ENCODE measurements around the gene ZDHHC16. TPM values are rescaled to one million over a fixed set of nuclear protein-coding genes. Genes with fewer than 3 reads are reported as not detected.
"Not testable (repeated sequence)": the region's sequence is repeated elsewhere in the genome, so short reads cannot be mapped to it uniquely, and the experiment has no call there.

ZDHHC16 gene
- total RNA-seq, 1 donor from 2014 or later = 31.9 TPM

- TF ChIP-seq CTCF (IDR thresholded peaks at IDR 0.05; ENCODE audit: insufficient read depth, low read length, severe bottlenecking) = no peak
- FAIRE-seq (no peak), DNase-seq (ENCODE audit: low read depth) (no peak)
- Histone ChIP-seq H3K36me3 (ENCODE audit: control insufficient read depth, insufficient read depth, low read length) (peaks cover 26% of the 10 kb centered on the region), H3K4me3 (ENCODE audit: low read depth, low read length) (no peak overlapping the region), H3K27me3 (ENCODE audit: control insufficient read depth, insufficient read depth, low read length) (no peaks in the 10 kb centered on the region)
Observed at GRCh38 chr10:97474918-97475317, 28.9 kb downstream of the ZDHHC16 start.

- H3K27me3 ChIP-seq (ENCODE audit: control insufficient read depth, insufficient read depth, low read length) = no peaks in the 10 kb centered on the region
- FAIRE-seq (no peak), DNase-seq (ENCODE audit: low read depth) (peak; percentile 52)
- H3K4me3 ChIP-seq (ENCODE audit: low read depth, low read length) = no peak overlapping the region
- TF ChIP-seq CTCF (IDR thresholded peaks at IDR 0.05; ENCODE audit: insufficient read depth, low read length, severe bottlenecking) = no peak
- H3K36me3 ChIP-seq (ENCODE audit: control insufficient read depth, insufficient read depth, low read length) = peaks cover 26% of the 10 kb centered on the region
Observed at GRCh38 chr10:97475936-97476594, 30.1 kb downstream of the ZDHHC16 start.

- H3K4me3 ChIP-seq (ENCODE audit: low read depth, low read length); H3K27me3 ChIP-seq (ENCODE audit: control insufficient read depth, insufficient read depth, low read length); FAIRE-seq: not testable (repeated sequence)
- H3K36me3 ChIP-seq (ENCODE audit: control insufficient read depth, insufficient read depth, low read length) = peaks cover 23% of the 10 kb centered on the region
- peak; percentile 83 for DNase-seq (ENCODE audit: low read depth)
Observed at GRCh38 chr10:97479410-97479809, 33.4 kb downstream of the ZDHHC16 start.

GRCh38 chr10:97479939-97480338 lies 34.0 kb downstream of the ZDHHC16 start:
- DNase-seq (ENCODE audit: low read depth) = peak; percentile 27
- H3K36me3 ChIP-seq (ENCODE audit: control insufficient read depth, insufficient read depth, low read length) = peaks cover 23% of the 10 kb centered on the region
- no peak for TF ChIP-seq CTCF (IDR thresholded peaks at IDR 0.05; ENCODE audit: insufficient read depth, low read length, severe bottlenecking)
- no peaks in the 10 kb centered on the region for H3K27me3 ChIP-seq (ENCODE audit: control insufficient read depth, insufficient read depth, low read length)
- H3K4me3 ChIP-seq (ENCODE audit: low read depth, low read length) = no peak overlapping the region
- FAIRE-seq = no peak

- no peak overlapping the region for H3K4me3 ChIP-seq (ENCODE audit: low read depth, low read length)
- no peak for TF ChIP-seq CTCF (IDR thresholded peaks at IDR 0.05; ENCODE audit: insufficient read depth, low read length, severe bottlenecking)
- DNase-seq (ENCODE audit: low read depth) = peak; percentile 81
- H3K27me3 ChIP-seq (ENCODE audit: control insufficient read depth, insufficient read depth, low read length) = no peaks in the 10 kb centered on the region
- no peak for FAIRE-seq
- H3K36me3 ChIP-seq (ENCODE audit: control insufficient read depth, insufficient read depth, low read length) = peaks cover 23% of the 10 kb centered on the region
Observed at GRCh38 chr10:97481071-97481470, 35.1 kb downstream of the ZDHHC16 start.

GRCh38 chr10:97482381-97482780 lies 36.4 kb downstream of the ZDHHC16 start:
- no peak for TF ChIP-seq CTCF (IDR thresholded peaks at IDR 0.05; ENCODE audit: insufficient read depth, low read length, severe bottlenecking)
- H3K27me3 ChIP-seq (ENCODE audit: control insufficient read depth, insufficient read depth, low read length) = no peaks in the 10 kb centered on the region
- FAIRE-seq (no peak), DNase-seq (ENCODE audit: low read depth) (no peak)
- peaks cover 14% of the 10 kb centered on the region for H3K36me3 ChIP-seq (ENCODE audit: control insufficient read depth, insufficient read depth, low read length)
- no peak overlapping the region for H3K4me3 ChIP-seq (ENCODE audit: low read depth, low read length)

All from bronchial epithelial cell (primary cell).